H54 (cell line): Measurements from ENCODE around the gene CFAP47.
A peak's percentile ranks its signal among the peaks of the same experiment; 100 is the strongest.
"Not testable (repeated sequence)": the region's sequence is repeated elsewhere in the genome, so short reads cannot be mapped to it uniquely, and the experiment has no call there.

Source experiments
- DNase-seq: peaks from one replicate; pipeline ENCODE4 v3.0.0; 2011; ENCODE audit warnings: low spot score, mixed read lengths; ENCODE audit not compliant: insufficient read length
- FAIRE-seq: peaks from 3 replicates; lab custom pipeline; 2011; peaks lifted over from hg19 to GRCh38; lab: Jason Lieb, UNC
- POLR2A ChIP-seq: IDR thresholded peaks from 2 replicates; pipeline ENCODE4 v1.6.1; 2011; ENCODE audit warnings: low read depth, mild to moderate bottlenecking, low read length

CFAP47 gene

GRCh38 chrX:35919536-35920309 lies at the start of gene CFAP47:
TSS of gene CFAP47 (plus strand) at chrX:35919734. CDS start at chrX:35919800, 66 bp downstream.
- DNase-seq = no peak
- FAIRE-seq = no peak
- TF ChIP-seq POLR2A = no peak

GRCh38 chrX:35880601-35881000 lies 38.9 kb upstream of the CFAP47 start:
- FAIRE-seq (no peak), DNase-seq (no peak)
- no peak for TF ChIP-seq POLR2A

- no peak for TF ChIP-seq POLR2A
- FAIRE-seq (no peak), DNase-seq (no peak)
Measured at GRCh38 chrX:35886135-35886534, 33.4 kb upstream of the CFAP47 start.

- FAIRE-seq (no peak), DNase-seq (peak; percentile 0)
- no peak for TF ChIP-seq POLR2A
Measured at GRCh38 chrX:35890699-35891098, 28.8 kb upstream of the CFAP47 start.

- not testable (repeated sequence) for DNase-seq, FAIRE-seq
Measured at GRCh38 chrX:35986816-35987215, 67.3 kb downstream of the CFAP47 start.

GRCh38 chrX:36007207-36007606 lies 87.7 kb downstream of the CFAP47 start:
- FAIRE-seq = no peak
- DNase-seq = no peak
- no peak for TF ChIP-seq POLR2A

GRCh38 chrX:36019125-36019524 lies 99.6 kb downstream of the CFAP47 start:
- DNase-seq (no peak), FAIRE-seq (no peak)
- no peak for TF ChIP-seq POLR2A

- TF ChIP-seq POLR2A = no peak
- FAIRE-seq = no peak
- DNase-seq = no peak
Measured at GRCh38 chrX:36035550-36035949, 116.0 kb downstream of the CFAP47 start.

GRCh38 chrX:36062778-36063177 lies 143.2 kb downstream of the CFAP47 start:
- no peak for DNase-seq
- no peak for FAIRE-seq
- no peak for TF ChIP-seq POLR2A

- DNase-seq (no peak), FAIRE-seq (no peak)
- no peak for TF ChIP-seq POLR2A
Measured at GRCh38 chrX:36071061-36071460, 151.5 kb downstream of the CFAP47 start.

- not testable (repeated sequence) for DNase-seq, FAIRE-seq
Measured at GRCh38 chrX:36075009-36075408, 155.5 kb downstream of the CFAP47 start.

- no peak for TF ChIP-seq POLR2A
- FAIRE-seq (no peak), DNase-seq (no peak)
Measured at GRCh38 chrX:36083256-36083655, 163.7 kb downstream of the CFAP47 start.

- no peak for DNase-seq
- no peak for FAIRE-seq
- no peak for TF ChIP-seq POLR2A
Measured at GRCh38 chrX:36087366-36087765, 167.8 kb downstream of the CFAP47 start.

- not testable (repeated sequence) for FAIRE-seq, DNase-seq
Measured at GRCh38 chrX:36088939-36089338, 169.4 kb downstream of the CFAP47 start.

GRCh38 chrX:36102425-36102824 lies 182.9 kb downstream of the CFAP47 start:
- FAIRE-seq (no peak), DNase-seq (no peak)
- no peak for TF ChIP-seq POLR2A

- FAIRE-seq = no peak
- no peak for TF ChIP-seq POLR2A
- DNase-seq = no peak
Measured at GRCh38 chrX:36116222-36116621, 196.7 kb downstream of the CFAP47 start.
